Erythroblast (primary cell): Measurements from ENCODE around the gene BORCS8.

ENCODE experiments used
- GATA1 ChIP-seq: IDR thresholded peaks from 2 replicates; pipeline ENCODE4 v1.6.1; 2011; ENCODE audit warnings: low read depth, mild to moderate bottlenecking, control low read depth, low read length, moderate library complexity
- POLR2A ChIP-seq: IDR thresholded peaks from 2 replicates; pipeline ENCODE4 v1.6.1; 2011; ENCODE audit warnings: mild to moderate bottlenecking, low read length

GRCh38 chr19:19193926-19194325, 2.0 kb upstream of the BORCS8 start:
- no peak for TF ChIP-seq POLR2A
- TF ChIP-seq GATA1: no peak
